WTC11 (cell line): Measurements from ENCODE around the gene SQOR. TPM values are rescaled to one million over a fixed set of nuclear protein-coding genes. Genes with fewer than 3 reads are reported as not detected.

Experiments
- ATAC-seq: fragments of 200-7000 bp; cut with Tn5 transposase; 2 replicates; pipeline ENCODE4 v1.10.0; 2021; ENCODE audit warnings: mild to moderate bottlenecking, moderate library complexity
- CTCF ChIA-PET: fragments of 300-600 bp; sonication (Branson Sonifier 250); formaldehyde crosslinking; loops from one replicate; lab custom pipeline; 2021; ENCODE audit warnings: antibody characterized with exemption; lab: Charles Lee
- POLR2A ChIA-PET: fragments of 350-600 bp; sonication (Branson Sonifier 250); formaldehyde crosslinking; loops from one replicate; lab custom pipeline; 2021; ENCODE audit warnings: antibody characterized with exemption; lab: Charles Lee
- DNase-seq: peaks from one replicate; pipeline ENCODE4 v3.0.0; 2021; ENCODE audit warnings: low spot score
- H3K27ac Mint-ChIP-seq: 2 replicates; pipeline ENCODE4 v1.8.0; 2021; ENCODE audit warnings: mixed read lengths
- H3K27me3 Mint-ChIP-seq: 2 replicates; pipeline ENCODE4 v1.8.0; 2021; ENCODE audit warnings: low read depth, mild to moderate bottlenecking, moderate library complexity, mixed read lengths
- H3K36me3 Mint-ChIP-seq: 2 replicates; pipeline ENCODE4 v1.8.0; 2021; ENCODE audit warnings: mixed read lengths
- H3K4me1 Mint-ChIP-seq: 2 replicates; pipeline ENCODE4 v1.8.0; 2022; ENCODE audit warnings: mixed read lengths
- H3K4me3 Mint-ChIP-seq: 2 replicates; pipeline ENCODE4 v1.8.0; 2021; ENCODE audit warnings: mild to moderate bottlenecking, moderate library complexity, mixed read lengths
- H3K9me3 Mint-ChIP-seq: 2 replicates; pipeline ENCODE4 v1.8.0; 2021; ENCODE audit warnings: mixed read lengths
- ATF1 ChIP-seq: sonication (generic); formaldehyde crosslinking; IDR thresholded peaks from 2 replicates; pipeline ENCODE4 v1.8.1; 2023; ENCODE audit warnings: mild to moderate bottlenecking, moderate library complexity, missing genetic modification reagents
- ATF3 ChIP-seq: sonication (generic); formaldehyde crosslinking; conservative IDR thresholded peaks from 2 replicates; pipeline ENCODE4 v1.8.1; 2022; ENCODE audit warnings: mild to moderate bottlenecking, missing genetic modification reagents
- ATF6 ChIP-seq: sonication (generic); formaldehyde crosslinking; IDR thresholded peaks from 2 replicates; pipeline ENCODE4 v1.8.1; 2023; ENCODE audit warnings: mild to moderate bottlenecking, missing genetic modification reagents
- CREB1 ChIP-seq: sonication (generic); formaldehyde crosslinking; IDR thresholded peaks from 2 replicates; pipeline ENCODE4 v1.8.0; 2023; ENCODE audit warnings: mild to moderate bottlenecking, missing genetic modification reagents
- FOXJ3 ChIP-seq: sonication (generic); formaldehyde crosslinking; IDR thresholded peaks from 2 replicates; pipeline ENCODE4 v1.9.0; 2021; ENCODE audit warnings: missing genetic modification reagents, mild to moderate bottlenecking, borderline replicate concordance
- FOXP4 ChIP-seq: sonication (generic); formaldehyde crosslinking; IDR thresholded peaks from 2 replicates; pipeline ENCODE4 v1.8.0; 2022; ENCODE audit warnings: mild to moderate bottlenecking, missing genetic modification reagents
- GRHL2 ChIP-seq: fragments of 250-450 bp; sonication (Bioruptor Pico); IDR thresholded peaks from 2 replicates; pipeline ENCODE4 v1.8.0; 2022; ENCODE audit warnings: mild to moderate bottlenecking, moderate library complexity; ENCODE audit not compliant: insufficient replicate concordance, severe bottlenecking
- JAZF1 ChIP-seq: fragments of 250-450 bp; sonication (Bioruptor Pico); IDR thresholded peaks from 2 replicates; pipeline ENCODE4 v1.9.0; 2021; ENCODE audit warnings: moderate library complexity, mild to moderate bottlenecking, inconsistent platforms
- SOX15 ChIP-seq: fragments of 250-450 bp; sonication (Bioruptor Pico); IDR thresholded peaks from 2 replicates; pipeline ENCODE4 v1.9.0; 2021; ENCODE audit warnings: mild to moderate bottlenecking
- TCF7 ChIP-seq: sonication (generic); formaldehyde crosslinking; IDR thresholded peaks from 2 replicates; pipeline ENCODE4 v1.8.0; 2022; ENCODE audit warnings: mild to moderate bottlenecking, low read depth, missing genetic modification reagents, moderate library complexity
- ZNF263 ChIP-seq: sonication (generic); formaldehyde crosslinking; IDR thresholded peaks from 2 replicates; pipeline ENCODE4 v1.8.1; 2022; ENCODE audit warnings: low read depth, mild to moderate bottlenecking, moderate library complexity, missing genetic modification reagents
- ZNF281 ChIP-seq: sonication (generic); formaldehyde crosslinking; IDR thresholded peaks from 2 replicates; pipeline ENCODE4 v1.8.0; 2023; ENCODE audit warnings: mild to moderate bottlenecking, missing genetic modification reagents
- ZNF317 ChIP-seq: sonication (generic); formaldehyde crosslinking; IDR thresholded peaks from 2 replicates; pipeline ENCODE4 v1.8.1; 2023; ENCODE audit warnings: low read depth, mild to moderate bottlenecking, moderate library complexity, missing genetic modification reagents, borderline replicate concordance
- total RNA-seq: library from RNA; stranded (reverse); gene quantifications from 3 replicates; pipeline ENCODE4 v1.2.3, GENCODE V29; 2021
- TF ChIP-seq, protein P1 (sequence below): sonication (generic); formaldehyde crosslinking; IDR thresholded peaks from 2 replicates; pipeline ENCODE4 v1.8.1; 2023; ENCODE audit warnings: mild to moderate bottlenecking, missing genetic modification reagents

Gene SQOR
- total RNA-seq, 1 experiment from 2014 or later = 0.72 TPM

GRCh38 chr15:45646220-45646619, 11.4 kb downstream of the SQOR start:
- CTCF ChIA-PET = interaction anchor here (1.0 to 1.5 kb wide), 2 partner anchors 14 to 189 kb away, joined by 3 to 4 read pairs; no protein-coding TSS in a partner anchor
- no peak for TF ChIP-seq GRHL2 (CRISPR knock-in tag)
- TF ChIP-seq ATF6 (CRISPR knock-in tag) = no peak
- TF ChIP-seq FOXP4 (CRISPR knock-in tag) = no peak
- TF ChIP-seq ZNF317 = no peak
- TF ChIP-seq, protein P1, sequence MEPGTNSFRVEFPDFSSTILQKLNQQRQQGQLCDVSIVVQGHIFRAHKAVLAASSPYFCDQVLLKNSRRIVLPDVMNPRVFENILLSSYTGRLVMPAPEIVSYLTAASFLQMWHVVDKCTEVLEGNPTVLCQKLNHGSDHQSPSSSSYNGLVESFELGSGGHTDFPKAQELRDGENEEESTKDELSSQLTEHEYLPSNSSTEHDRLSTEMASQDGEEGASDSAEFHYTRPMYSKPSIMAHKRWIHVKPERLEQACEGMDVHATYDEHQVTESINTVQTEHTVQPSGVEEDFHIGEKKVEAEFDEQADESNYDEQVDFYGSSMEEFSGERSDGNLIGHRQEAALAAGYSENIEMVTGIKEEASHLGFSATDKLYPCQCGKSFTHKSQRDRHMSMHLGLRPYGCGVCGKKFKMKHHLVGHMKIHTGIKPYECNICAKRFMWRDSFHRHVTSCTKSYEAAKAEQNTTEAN (CRISPR knock-in tag) = no peak
- no peak for TF ChIP-seq FOXJ3 (CRISPR knock-in tag)
- no peak for TF ChIP-seq TCF7
- TF ChIP-seq ZNF263 (CRISPR knock-in tag) = no peak
- no peak for TF ChIP-seq ATF3
- no peak for TF ChIP-seq JAZF1 (CRISPR knock-in tag)
- TF ChIP-seq, all 79 proteins: peak for 0
- H3K4me1 Mint-ChIP-seq = 0 out of 2 replicates have a peak, but pooled peaks cover 2% of the 10 kb centered on the region

GRCh38 chr15:45647828-45648227, 13.0 kb downstream of the SQOR start:
- DNase-seq = no peak
- ChIA-PET CTCF (interaction anchor here (1.0 to 1.9 kb wide), 6 partner anchors 13 to 74 kb away, joined by 3 to 6 read pairs (median 4); partner anchors contain the start of gene SQOR), POLR2A (no interaction called here)
- H3K4me1 Mint-ChIP-seq = 0 out of 2 replicates have a peak, but pooled peaks cover 2% of the 10 kb centered on the region
- ATAC-seq = no peak
- H3K9me3 Mint-ChIP-seq = peaks cover 7% of the 10 kb centered on the region
- H3K27me3 Mint-ChIP-seq = peaks cover 4% of the 10 kb centered on the region; the same call in 1 of the 2 replicates
- no peak overlapping the region for H3K27ac Mint-ChIP-seq
- no peak for TF ChIP-seq CREB1 (CRISPR knock-in tag)
- TF ChIP-seq ATF1 = no peak
- no peak for TF ChIP-seq ZNF281
- TF ChIP-seq SOX15 (CRISPR knock-in tag) = no peak
- H3K36me3 Mint-ChIP-seq = no peaks in the 10 kb centered on the region
- H3K4me3 Mint-ChIP-seq = no peak overlapping the region

More at GRCh38 chr15:45646220-45646619, 11.4 kb downstream of the SQOR start:
- POLR2A ChIA-PET = no interaction called here
- Mint-ChIP-seq H3K27ac (no peak overlapping the region), H3K36me3 (no peaks in the 10 kb centered on the region), H3K27me3 (peaks cover 4% of the 10 kb centered on the region; the same call in 1 of the 2 replicates), H3K4me3 (no peak overlapping the region), H3K9me3 (peaks cover 7% of the 10 kb centered on the region)
- DNase-seq (no peak), ATAC-seq (no peak)
